C4-2B (cell line): ENCODE data around the gene CTSS.

Experiments
- CTCF ChIP-seq: fragments of 450-650 bp; conservative IDR thresholded peaks from 2 replicates; pipeline ENCODE4 v1.5.1; 2017; ENCODE audit warnings: mild to moderate bottlenecking
- ZFX ChIP-seq: fragments of 450-650 bp; IDR thresholded peaks from 2 replicates; pipeline ENCODE4 v1.6.1; 2017

GRCh38 chr1:150788946-150789345, 23.4 kb upstream of the CTSS start:
- TF ChIP-seq CTCF (no peak), ZFX (no peak)
